Spleen (tissue), 11 donors: ENCODE data around the gene LIMK1. TPM values are rescaled to one million over a fixed set of nuclear protein-coding genes. Genes with fewer than 3 reads are reported as not detected.
A peak's percentile ranks its signal among the peaks of the same experiment; 100 is the strongest.

Experiments
- DNase-seq: peaks from one replicate; pipeline ENCODE4 v3.0.0-alpha.2; 2020
- H3K27ac ChIP-seq, 8 donors: fragments of 200-600 bp; sonication (generic) in 7 of 8; 1 replicate in 4 of 8; 2 replicates in 4 of 8; pipeline versions ENCODE4 v1.5.0 to v1.8.0; 2016 to 2021; ENCODE audit warnings: inconsistent platforms in 4 of 8, mild to moderate bottlenecking in 4 of 8, moderate library complexity in 1 of 8
- H3K27me3 ChIP-seq, 7 donors: fragments of 200-600 bp; sonication (generic) in 6 of 7; replicated peaks in 1 of 7; 1 replicate in 4 of 7; 2 replicates in 3 of 7; pipeline versions ENCODE4 v1.5.0 to v1.8.0; 2016 to 2021; ENCODE audit warnings: inconsistent platforms in 3 of 7, mild to moderate bottlenecking in 1 of 7
- H3K36me3 ChIP-seq, 6 donors: fragments of 200-600 bp; sonication (generic) in 5 of 6; 1 replicate in 4 of 6; 2 replicates in 2 of 6; pipeline versions ENCODE4 v1.5.0 to v1.8.0; 2016 to 2021; ENCODE audit warnings: inconsistent platforms in 2 of 6
- H3K4me1 ChIP-seq, 6 donors: fragments of 200-600 bp; sonication (generic) in 5 of 6; 1 replicate in 3 of 6; 2 replicates in 3 of 6; pipeline versions ENCODE4 v1.5.0 to v1.8.0; 2016 to 2021; ENCODE audit warnings: inconsistent platforms in 3 of 6
- H3K4me3 ChIP-seq, 8 donors: fragments of 200-600 bp; sonication (generic) in 7 of 8; 1 replicate in 4 of 8; 2 replicates in 4 of 8; pipeline versions ENCODE4 v1.5.0 to v1.8.0; 2016 to 2021; ENCODE audit warnings: inconsistent platforms in 4 of 8, mild to moderate bottlenecking in 4 of 8, moderate library complexity in 2 of 8
- H3K9me3 ChIP-seq, 8 donors: fragments of 200-600 bp; sonication (generic) in 7 of 8; 1 replicate in 4 of 8; 2 replicates in 4 of 8; pipeline versions ENCODE4 v1.5.0 to v1.8.0; 2016 to 2021; ENCODE audit warnings: inconsistent platforms in 4 of 8
- POLR2A ChIP-seq, 3 donors: fragments of 450-650 bp; IDR thresholded peaks; one replicate each; pipeline ENCODE4 v1.5.1; 2017; ENCODE audit warnings: antibody characterized with exemption in 3 of 3, mild to moderate bottlenecking in 1 of 3
- POLR2AphosphoS5 ChIP-seq, 3 donors: sonication (generic); formaldehyde crosslinking; IDR thresholded peaks; one replicate each; pipeline ENCODE4 v1.5.1; 2017; ENCODE audit warnings: antibody characterized with exemption in 3 of 3
- WGBS, 5 donors: extraction: QIAGEN DNeasy Blood & Tissue Kit in 3 of 5; methylation state at CpG; one replicate each; pipeline versions ENCODE4 v1.1.5 to v1.1.7; 2013 to 2018; 5-methylcytosine and 5-hydroxymethylcytosine counted together
- intact Hi-C: fragments of 100-400 bp; cut with DNase I; formaldehyde crosslinking; loops from one replicate; pipeline ENCODE4 v1.15.0; 2023; ENCODE audit warnings: low total_unique reads
- polyA plus RNA-seq, 3 donors: library from polyadenylated mRNA; stranded (reverse); fragments of 200-250 nt; gene quantifications; one replicate each; pipeline ENCODE4 v1.2.1, GENCODE V29; 2013
- total RNA-seq, 7 donors: library from RNA; depleted of rRNA in 3 of 7; stranded (reverse); fragments of >200 nt in 3 of 7; fragmentation: NEBNext Ultra II Directional in 4 of 7; extraction: Animal tissue kit (Norgen Biotek cat#: 25700) in 4 of 7; gene quantifications; one replicate each; pipeline versions ENCODE4 v1.1.0 to v1.2.1, GENCODE V29; 2016 to 2021
- TF ChIP-seq, protein P1 (sequence below), 11 experiments: fragments of 200-600 bp in 7 of 11; fragments of 450-650 bp in 4 of 11; sonication (generic) in 4 of 11; IDR thresholded peaks in 8 of 11; conservative IDR thresholded peaks in 3 of 11; 1 replicate in 7 of 11; 2 replicates in 4 of 11; pipeline versions ENCODE4 v1.4.0 to v1.8.0; 2016 to 2021; ENCODE audit warnings: antibody characterized with exemption in 11 of 11, inconsistent platforms in 4 of 11, mild to moderate bottlenecking in 1 of 11
- donor health status: healthy with polysubstance abuse.
- donor health status: DM: no; HTN: no; CAD: no; lungs with moderate emphysema.
- donor health status: DM: no; HTN: no; CAD: no.
- donor health status: Bipolar disorder and iron deficiency.
- donor health status: healthy.
- donor health status: DM: no; HTN: no; CAD: no.
- donor health status: DM: yes; HTN: yes; CAD: no.

The LIMK1 gene
- total and polyA plus RNA-seq, 10 donors = 15.2 to 45.8 (median 36.9) TPM

DNA sequence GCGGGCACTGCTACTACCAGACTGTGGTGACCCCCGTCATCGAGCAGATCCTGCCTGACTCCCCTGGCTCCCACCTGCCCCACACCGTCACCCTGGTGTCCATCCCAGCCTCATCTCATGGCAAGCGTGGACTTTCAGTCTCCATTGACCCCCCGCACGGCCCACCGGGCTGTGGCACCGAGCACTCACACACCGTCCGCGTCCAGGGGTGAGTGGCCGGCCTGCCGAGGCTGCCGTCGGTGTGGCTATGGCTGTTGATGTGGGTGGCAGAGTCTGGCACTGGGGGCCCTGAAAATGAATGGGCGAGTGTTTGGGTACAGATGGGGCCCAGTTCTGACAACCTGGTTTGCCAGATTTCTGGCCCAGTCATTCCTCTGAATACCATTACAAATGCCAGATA lies 15.4 kb downstream of the LIMK1 start:
- Histone ChIP-seq H3K27me3 (no peaks in the 10 kb centered on the region), H3K27ac (no peak overlapping the region)

DNA sequence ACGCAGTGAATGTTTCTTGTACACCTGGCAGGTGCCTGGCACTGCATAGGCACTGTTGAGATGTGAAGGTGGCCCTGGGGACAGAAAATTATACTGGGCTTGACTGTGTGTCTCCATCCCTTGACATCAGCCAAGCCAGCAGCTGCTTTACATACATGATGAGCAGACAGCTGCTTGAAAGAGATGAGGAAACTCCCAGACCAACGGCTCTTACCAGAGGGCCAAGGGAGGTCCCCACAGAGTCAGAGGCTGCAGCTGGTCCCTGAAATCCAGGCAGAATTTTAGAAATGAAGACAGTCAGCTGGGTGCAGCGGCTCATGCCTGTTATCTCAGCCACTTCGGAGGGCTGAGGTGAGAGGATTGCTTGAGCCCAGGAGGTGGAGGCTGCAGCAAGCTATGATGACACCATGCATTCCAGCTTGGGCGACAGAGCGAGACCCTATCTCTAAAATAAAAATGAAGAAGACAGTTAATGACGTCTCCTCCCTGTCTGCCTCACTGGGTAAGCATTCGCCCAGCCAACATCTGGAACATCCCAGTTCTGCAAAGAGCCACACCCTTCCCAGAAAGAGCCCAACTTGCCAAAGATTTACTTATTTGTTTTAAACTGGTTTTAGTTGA lies 17.6 kb downstream of the LIMK1 start:
- H3K36me3 ChIP-seq = peaks cover 0 to 100% (median 42%) of the 10 kb centered on the region in 6 donors
- no peak overlapping the region for H3K4me3 ChIP-seq
- peaks cover 0 to 24% (median 10%) of the 10 kb centered on the region in 6 donors for H3K4me1 ChIP-seq
- no peaks in the 10 kb centered on the region for H3K9me3 ChIP-seq
- peak in 2 of 3 donors; percentile 8 to 54 for TF ChIP-seq POLR2AphosphoS5 (IDR thresholded peaks at IDR 0.05)
- TF ChIP-seq, protein P1, sequence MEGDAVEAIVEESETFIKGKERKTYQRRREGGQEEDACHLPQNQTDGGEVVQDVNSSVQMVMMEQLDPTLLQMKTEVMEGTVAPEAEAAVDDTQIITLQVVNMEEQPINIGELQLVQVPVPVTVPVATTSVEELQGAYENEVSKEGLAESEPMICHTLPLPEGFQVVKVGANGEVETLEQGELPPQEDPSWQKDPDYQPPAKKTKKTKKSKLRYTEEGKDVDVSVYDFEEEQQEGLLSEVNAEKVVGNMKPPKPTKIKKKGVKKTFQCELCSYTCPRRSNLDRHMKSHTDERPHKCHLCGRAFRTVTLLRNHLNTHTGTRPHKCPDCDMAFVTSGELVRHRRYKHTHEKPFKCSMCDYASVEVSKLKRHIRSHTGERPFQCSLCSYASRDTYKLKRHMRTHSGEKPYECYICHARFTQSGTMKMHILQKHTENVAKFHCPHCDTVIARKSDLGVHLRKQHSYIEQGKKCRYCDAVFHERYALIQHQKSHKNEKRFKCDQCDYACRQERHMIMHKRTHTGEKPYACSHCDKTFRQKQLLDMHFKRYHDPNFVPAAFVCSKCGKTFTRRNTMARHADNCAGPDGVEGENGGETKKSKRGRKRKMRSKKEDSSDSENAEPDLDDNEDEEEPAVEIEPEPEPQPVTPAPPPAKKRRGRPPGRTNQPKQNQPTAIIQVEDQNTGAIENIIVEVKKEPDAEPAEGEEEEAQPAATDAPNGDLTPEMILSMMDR (IDR thresholded peaks at IDR 0.05 in 8 of 11, conservative IDR thresholded peaks at IDR 0.05 in 3 of 11) = no peak
- no peak for TF ChIP-seq POLR2A (IDR thresholded peaks at IDR 0.05)
- WGBS, 5 donors = 52 to 70% (median 58%) methylated on average over 8 of the region's 8 CpGs
- intact Hi-C loops = no loop called here
- no peaks in the 10 kb centered on the region for H3K27me3 ChIP-seq
- H3K27ac ChIP-seq = peak overlapping the region in 4 of 8 donors; percentile 51 to 69 (median 61)
- no peak for DNase-seq

More for the DNA sequence above, 15.4 kb downstream of the LIMK1 start:
- TF ChIP-seq POLR2AphosphoS5 (IDR thresholded peaks at IDR 0.05) (peak in 1 of 3 donors; percentile 19), POLR2A (IDR thresholded peaks at IDR 0.05) (no peak)
- TF ChIP-seq, protein P1 (IDR thresholded peaks at IDR 0.05 in 8 of 11, conservative IDR thresholded peaks at IDR 0.05 in 3 of 11) = no peak
- DNase-seq = no peak
- Histone ChIP-seq H3K4me1 (peaks cover 6 to 41% (median 25%) of the 10 kb centered on the region in 6 donors), H3K4me3 (no peak overlapping the region), H3K9me3 (no peaks in the 10 kb centered on the region), H3K36me3 (peaks cover 0 to 78% (median 30%) of the 10 kb centered on the region in 6 donors)
- WGBS, 5 donors = 92 to 98% (median 97%) methylated on average over 16 to 17 of the region's 17 CpGs
- intact Hi-C loops = no loop called here

DNA sequence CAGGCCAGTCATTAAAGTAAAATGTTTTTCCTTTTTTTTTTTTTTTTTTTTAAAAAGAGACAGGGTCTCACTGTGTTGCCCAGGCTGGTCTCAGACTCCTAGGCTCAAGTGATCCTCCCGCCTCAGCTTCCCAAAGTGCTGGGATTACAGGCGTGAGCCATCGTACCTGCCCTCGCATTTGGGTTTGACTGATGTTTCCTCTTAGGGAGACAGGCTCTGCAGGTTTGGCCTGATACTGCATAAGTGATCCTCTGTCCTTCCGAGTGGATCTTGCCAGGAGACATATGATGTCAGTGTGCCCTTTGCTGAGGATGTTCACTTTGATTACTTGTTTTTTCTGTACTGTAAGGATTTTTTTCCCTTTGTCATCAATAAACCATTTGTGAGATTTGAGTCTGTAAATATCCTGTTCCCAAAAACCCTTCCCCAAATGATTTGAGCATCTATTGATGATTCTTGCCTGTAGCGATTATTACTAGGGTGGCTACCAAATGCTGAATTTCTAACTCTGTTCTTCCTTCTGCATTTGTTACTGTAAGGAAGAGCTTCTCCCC lies 19.7 kb downstream of the LIMK1 start:
- Histone ChIP-seq H3K4me3 (no peak overlapping the region), H3K36me3 (peaks cover 0 to 100% (median 48%) of the 10 kb centered on the region in 6 donors), H3K27ac (no peak overlapping the region), H3K9me3 (no peaks in the 10 kb centered on the region), H3K27me3 (no peaks in the 10 kb centered on the region), H3K4me1 (peaks cover 0 to 24% (median 10%) of the 10 kb centered on the region in 6 donors)
- WGBS, 5 donors = 95 to 99% (median 96%) methylated on average over 6 of the region's 6 CpGs
- TF ChIP-seq, protein P1 (IDR thresholded peaks at IDR 0.05 in 8 of 11, conservative IDR thresholded peaks at IDR 0.05 in 3 of 11) = no peak
- TF ChIP-seq POLR2A (IDR thresholded peaks at IDR 0.05) = no peak
- TF ChIP-seq POLR2AphosphoS5 (IDR thresholded peaks at IDR 0.05) = no peak
- no peak for DNase-seq
- intact Hi-C loops = no loop called here

DNA sequence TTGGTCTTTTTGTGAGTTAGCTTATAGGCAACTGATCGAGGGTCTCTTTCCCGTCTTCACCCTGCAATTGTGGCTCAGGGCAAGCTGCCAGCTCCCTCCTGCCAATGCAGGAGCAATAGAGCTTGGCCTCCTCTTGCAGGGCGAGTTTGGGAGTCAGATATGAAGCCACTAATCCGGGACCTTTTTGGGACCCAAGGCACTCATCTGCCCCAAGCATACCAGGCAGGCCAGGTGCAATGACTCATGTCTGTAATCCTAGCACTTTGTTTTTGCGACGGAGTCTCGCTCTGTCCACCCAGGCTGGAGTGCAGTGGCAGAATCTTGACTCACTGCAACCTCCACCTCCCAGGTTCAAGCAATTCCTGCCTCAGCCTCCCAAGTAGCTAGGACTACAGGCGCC lies 21.1 kb downstream of the LIMK1 start:
- Histone ChIP-seq H3K9me3 (no peaks in the 10 kb centered on the region), H3K4me1 (peaks cover 0 to 24% (median 10%) of the 10 kb centered on the region in 6 donors), H3K4me3 (no peak overlapping the region), H3K36me3 (peaks cover 0 to 100% (median 54%) of the 10 kb centered on the region in 6 donors), H3K27ac (no peak overlapping the region), H3K27me3 (no peaks in the 10 kb centered on the region)
- WGBS, 5 donors = 90 to 95% (median 94%) methylated on average over 8 of the region's 8 CpGs
- intact Hi-C loops = no loop called here
- no peak for DNase-seq
- TF ChIP-seq POLR2AphosphoS5 (IDR thresholded peaks at IDR 0.05) (no peak), POLR2A (IDR thresholded peaks at IDR 0.05) (no peak)
- TF ChIP-seq, protein P1 (IDR thresholded peaks at IDR 0.05 in 8 of 11, conservative IDR thresholded peaks at IDR 0.05 in 3 of 11) = no peak
